HG02970 (cell line): ENCODE data around the gene AGPAT2.
A peak's percentile ranks its signal among the peaks of the same experiment; 100 is the strongest.

Experiments
- ATAC-seq: cut with Tn5 transposase; IDR thresholded peaks from one replicate; pipeline ENCODE4 v1.9.1; 2021; ENCODE audit warnings: mild to moderate bottlenecking, moderate library complexity, moderate number of reproducible peaks; ENCODE audit not compliant: unreplicated experiment, low FRiP score

AGPAT2 gene

GRCh38 chr9:136686794-136687711 is at the start of gene AGPAT2:
TSS of gene AGPAT2 (minus strand) at chr9:136687457. CDS start at chr9:136687357, 100 bp downstream.
- no peak for ATAC-seq

- no peak for ATAC-seq
Observed at GRCh38 chr9:136735812-136736480, 48.7 kb upstream of the AGPAT2 start.

GRCh38 chr9:136734837-136735496 is 47.7 kb upstream of the AGPAT2 start:
- ATAC-seq, result no peak

GRCh38 chr9:136733611-136734010 is 46.4 kb upstream of the AGPAT2 start:
- ATAC-seq, result no peak

- no peak for ATAC-seq
Observed at GRCh38 chr9:136732444-136733178, 45.4 kb upstream of the AGPAT2 start.

GRCh38 chr9:136729926-136730325 is 42.7 kb upstream of the AGPAT2 start:
- ATAC-seq, result no peak

GRCh38 chr9:136729144-136729543 is 41.9 kb upstream of the AGPAT2 start:
- no peak for ATAC-seq

- peak; percentile 10 for ATAC-seq
Observed at GRCh38 chr9:136728548-136729123, 41.4 kb upstream of the AGPAT2 start.

GRCh38 chr9:136728080-136728547 is 40.9 kb upstream of the AGPAT2 start:
- peak; percentile 72 for ATAC-seq

- ATAC-seq, result no peak
Observed at GRCh38 chr9:136726631-136727191, 39.5 kb upstream of the AGPAT2 start.

GRCh38 chr9:136726118-136726517 is 38.9 kb upstream of the AGPAT2 start:
- no peak for ATAC-seq

GRCh38 chr9:136725612-136726011 is 38.4 kb upstream of the AGPAT2 start:
- ATAC-seq, result no peak

- no peak for ATAC-seq
Observed at GRCh38 chr9:136724772-136725171, 37.5 kb upstream of the AGPAT2 start.

- ATAC-seq, result no peak
Observed at GRCh38 chr9:136723989-136724388, 36.7 kb upstream of the AGPAT2 start.

GRCh38 chr9:136723362-136723976 is 36.2 kb upstream of the AGPAT2 start:
- no peak for ATAC-seq

- no peak for ATAC-seq
Observed at GRCh38 chr9:136722969-136723356, 35.7 kb upstream of the AGPAT2 start.

GRCh38 chr9:136722093-136722968 is 35.1 kb upstream of the AGPAT2 start:
- no peak for ATAC-seq

GRCh38 chr9:136721339-136722092 is 34.3 kb upstream of the AGPAT2 start:
- no peak for ATAC-seq
